ENCODE measurements around the gene ACOT8. TPM values are rescaled to one million over a fixed set of nuclear protein-coding genes. Genes with fewer than 3 reads are reported as not detected.
A peak's percentile ranks its signal among the peaks of the same experiment; 100 is the strongest.

The ACOT8 gene
- total and polyA plus RNA-seq, 10 of the 15 experiments (the other 5 are each of a cell fraction or from before 2014, with no cell fraction given), result 5.1 to 47.9 (median 31.8) TPM

DNA sequence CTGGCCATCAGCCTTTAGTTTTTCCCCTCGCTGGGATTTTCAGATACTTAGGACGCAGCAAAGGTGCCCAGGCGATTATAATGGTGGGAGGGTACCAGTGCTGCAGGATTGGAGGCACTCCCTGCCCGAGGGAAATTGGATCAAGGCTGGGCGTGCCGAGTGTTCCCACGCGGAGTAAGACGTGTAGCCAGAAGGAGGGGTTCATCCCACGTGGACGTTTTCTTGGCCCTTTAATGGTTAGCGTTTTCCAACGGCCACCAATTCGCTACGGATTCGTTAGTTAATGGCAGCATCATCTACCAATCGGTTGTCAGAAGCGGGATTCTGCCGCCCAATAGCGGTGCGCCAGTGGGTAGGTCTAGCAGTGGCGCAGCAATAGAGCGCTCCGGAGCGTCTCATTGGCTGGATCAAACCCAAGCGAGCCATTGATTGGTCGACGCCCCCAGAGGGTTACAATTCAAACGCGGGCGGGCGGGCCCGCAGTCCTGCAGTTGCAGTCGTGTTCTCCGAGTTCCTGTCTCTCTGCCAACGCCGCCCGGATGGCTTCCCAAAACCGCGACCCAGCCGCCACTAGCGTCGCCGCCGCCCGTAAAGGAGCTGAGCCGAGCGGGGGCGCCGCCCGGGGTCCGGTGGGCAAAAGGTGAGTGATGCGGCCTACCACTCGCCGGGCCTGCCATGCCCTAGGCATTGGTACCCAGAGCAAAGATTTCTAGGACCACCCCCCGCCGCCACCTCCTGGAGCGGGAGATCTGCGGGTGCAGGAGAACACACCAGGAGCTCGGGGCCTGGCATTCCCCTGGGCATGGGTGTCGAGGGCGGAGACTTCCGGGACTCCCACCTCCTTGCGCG is 44.8 kb downstream of the ACOT8 start, which contains the start of gene UBE2C (continued):
- TF ChIP-seq TCF3 (IDR thresholded peaks at IDR 0.05; ENCODE audit: borderline replicate concordance, insufficient read depth, low read depth, low read length) (0 out of 2 replicates have a peak, but pooled peaks have one; percentile 46), FOXK2 (IDR thresholded peaks at IDR 0.05) (peak; percentile 8; the same call in 1 of the 2 replicates), ATF7 (IDR thresholded peaks at IDR 0.05; ENCODE audit: low read depth) (no peak), KDM1A (IDR thresholded peaks at IDR 0.05; ENCODE audit: borderline replicate concordance) (no peak), HCFC1 (IDR thresholded peaks at IDR 0.05; ENCODE audit: low read length) (no peak; the same call in 1 of the 2 replicates), CREB1 (IDR thresholded peaks at IDR 0.05; ENCODE audit: low read depth) (peak; percentile 77), CBX3 (IDR thresholded peaks at IDR 0.05; ENCODE audit: borderline replicate concordance, low read depth) (no peak), WRNIP1 (IDR thresholded peaks at IDR 0.05; ENCODE audit: borderline replicate concordance, low read depth, low read length) (no peak), HDGF (IDR thresholded peaks at IDR 0.05) (no peak), STAT1 (conservative IDR thresholded peaks at IDR 0.05) (no peak), BRCA1 (IDR thresholded peaks at IDR 0.05; ENCODE audit: low read depth, low read length) (no peak), CEBPB (IDR thresholded peaks at IDR 0.05; ENCODE audit: borderline replicate concordance in 1 of 2, low read depth in 2 of 2, low read length in 2 of 2) (no peak), NFXL1 (IDR thresholded peaks at IDR 0.05; ENCODE audit: borderline replicate concordance) (no peak), FOS (IDR thresholded peaks at IDR 0.05; ENCODE audit: borderline replicate concordance, extremely low read depth, insufficient read length) (peak; percentile 99), ZNF622 (IDR thresholded peaks at IDR 0.05) (no peak), TARDBP (IDR thresholded peaks at IDR 0.05; ENCODE audit: borderline replicate concordance) (no peak), NR2C1 (IDR thresholded peaks at IDR 0.05) (no peak), NRF1 (conservative IDR thresholded peaks at IDR 0.05; ENCODE audit: low read depth, low read length) (no peak), IRF4 (IDR thresholded peaks at IDR 0.05; ENCODE audit: low read depth, low read length) (no peak), ZZZ3 (IDR thresholded peaks at IDR 0.05; ENCODE audit: control insufficient read depth, insufficient read length, low read depth) (no peak)
- TF ChIP-seq, protein P1, sequence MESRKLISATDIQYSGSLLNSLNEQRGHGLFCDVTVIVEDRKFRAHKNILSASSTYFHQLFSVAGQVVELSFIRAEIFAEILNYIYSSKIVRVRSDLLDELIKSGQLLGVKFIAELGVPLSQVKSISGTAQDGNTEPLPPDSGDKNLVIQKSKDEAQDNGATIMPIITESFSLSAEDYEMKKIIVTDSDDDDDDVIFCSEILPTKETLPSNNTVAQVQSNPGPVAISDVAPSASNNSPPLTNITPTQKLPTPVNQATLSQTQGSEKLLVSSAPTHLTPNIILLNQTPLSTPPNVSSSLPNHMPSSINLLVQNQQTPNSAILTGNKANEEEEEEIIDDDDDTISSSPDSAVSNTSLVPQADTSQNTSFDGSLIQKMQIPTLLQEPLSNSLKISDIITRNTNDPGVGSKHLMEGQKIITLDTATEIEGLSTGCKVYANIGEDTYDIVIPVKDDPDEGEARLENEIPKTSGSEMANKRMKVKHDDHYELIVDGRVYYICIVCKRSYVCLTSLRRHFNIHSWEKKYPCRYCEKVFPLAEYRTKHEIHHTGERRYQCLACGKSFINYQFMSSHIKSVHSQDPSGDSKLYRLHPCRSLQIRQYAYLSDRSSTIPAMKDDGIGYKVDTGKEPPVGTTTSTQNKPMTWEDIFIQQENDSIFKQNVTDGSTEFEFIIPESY (IDR thresholded peaks at IDR 0.05), result no peak
- TF ChIP-seq, protein P2, sequence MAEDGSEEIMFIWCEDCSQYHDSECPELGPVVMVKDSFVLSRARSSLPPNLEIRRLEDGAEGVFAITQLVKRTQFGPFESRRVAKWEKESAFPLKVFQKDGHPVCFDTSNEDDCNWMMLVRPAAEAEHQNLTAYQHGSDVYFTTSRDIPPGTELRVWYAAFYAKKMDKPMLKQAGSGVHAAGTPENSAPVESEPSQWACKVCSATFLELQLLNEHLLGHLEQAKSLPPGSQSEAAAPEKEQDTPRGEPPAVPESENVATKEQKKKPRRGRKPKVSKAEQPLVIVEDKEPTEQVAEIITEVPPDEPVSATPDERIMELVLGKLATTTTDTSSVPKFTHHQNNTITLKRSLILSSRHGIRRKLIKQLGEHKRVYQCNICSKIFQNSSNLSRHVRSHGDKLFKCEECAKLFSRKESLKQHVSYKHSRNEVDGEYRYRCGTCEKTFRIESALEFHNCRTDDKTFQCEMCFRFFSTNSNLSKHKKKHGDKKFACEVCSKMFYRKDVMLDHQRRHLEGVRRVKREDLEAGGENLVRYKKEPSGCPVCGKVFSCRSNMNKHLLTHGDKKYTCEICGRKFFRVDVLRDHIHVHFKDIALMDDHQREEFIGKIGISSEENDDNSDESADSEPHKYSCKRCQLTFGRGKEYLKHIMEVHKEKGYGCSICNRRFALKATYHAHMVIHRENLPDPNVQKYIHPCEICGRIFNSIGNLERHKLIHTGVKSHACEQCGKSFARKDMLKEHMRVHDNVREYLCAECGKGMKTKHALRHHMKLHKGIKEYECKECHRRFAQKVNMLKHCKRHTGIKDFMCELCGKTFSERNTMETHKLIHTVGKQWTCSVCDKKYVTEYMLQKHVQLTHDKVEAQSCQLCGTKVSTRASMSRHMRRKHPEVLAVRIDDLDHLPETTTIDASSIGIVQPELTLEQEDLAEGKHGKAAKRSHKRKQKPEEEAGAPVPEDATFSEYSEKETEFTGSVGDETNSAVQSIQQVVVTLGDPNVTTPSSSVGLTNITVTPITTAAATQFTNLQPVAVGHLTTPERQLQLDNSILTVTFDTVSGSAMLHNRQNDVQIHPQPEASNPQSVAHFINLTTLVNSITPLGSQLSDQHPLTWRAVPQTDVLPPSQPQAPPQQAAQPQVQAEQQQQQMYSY (CRISPR knock-in tag; IDR thresholded peaks at IDR 0.05), result no peak
- TF ChIP-seq, protein P3, sequence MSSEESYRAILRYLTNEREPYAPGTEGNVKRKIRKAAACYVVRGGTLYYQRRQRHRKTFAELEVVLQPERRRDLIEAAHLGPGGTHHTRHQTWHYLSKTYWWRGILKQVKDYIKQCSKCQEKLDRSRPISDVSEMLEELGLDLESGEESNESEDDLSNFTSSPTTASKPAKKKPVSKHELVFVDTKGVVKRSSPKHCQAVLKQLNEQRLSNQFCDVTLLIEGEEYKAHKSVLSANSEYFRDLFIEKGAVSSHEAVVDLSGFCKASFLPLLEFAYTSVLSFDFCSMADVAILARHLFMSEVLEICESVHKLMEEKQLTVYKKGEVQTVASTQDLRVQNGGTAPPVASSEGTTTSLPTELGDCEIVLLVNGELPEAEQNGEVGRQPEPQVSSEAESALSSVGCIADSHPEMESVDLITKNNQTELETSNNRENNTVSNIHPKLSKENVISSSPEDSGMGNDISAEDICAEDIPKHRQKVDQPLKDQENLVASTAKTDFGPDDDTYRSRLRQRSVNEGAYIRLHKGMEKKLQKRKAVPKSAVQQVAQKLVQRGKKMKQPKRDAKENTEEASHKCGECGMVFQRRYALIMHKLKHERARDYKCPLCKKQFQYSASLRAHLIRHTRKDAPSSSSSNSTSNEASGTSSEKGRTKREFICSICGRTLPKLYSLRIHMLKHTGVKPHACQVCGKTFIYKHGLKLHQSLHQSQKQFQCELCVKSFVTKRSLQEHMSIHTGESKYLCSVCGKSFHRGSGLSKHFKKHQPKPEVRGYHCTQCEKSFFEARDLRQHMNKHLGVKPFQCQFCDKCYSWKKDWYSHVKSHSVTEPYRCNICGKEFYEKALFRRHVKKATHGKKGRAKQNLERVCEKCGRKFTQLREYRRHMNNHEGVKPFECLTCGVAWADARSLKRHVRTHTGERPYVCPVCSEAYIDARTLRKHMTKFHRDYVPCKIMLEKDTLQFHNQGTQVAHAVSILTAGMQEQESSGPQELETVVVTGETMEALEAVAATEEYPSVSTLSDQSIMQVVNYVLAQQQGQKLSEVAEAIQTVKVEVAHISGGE (CRISPR knock-in tag; IDR thresholded peaks at IDR 0.05), result no peak

All from GM12878 (cell line).